ENCODE data around the gene NRXN2. TPM values are rescaled to one million over a fixed set of nuclear protein-coding genes. Genes with fewer than 3 reads are reported as not detected.

The NRXN2 gene
- polyA plus RNA-seq, 1 of the 3 experiments (the other 2 are of a cell fraction), result 0.15 TPM

DNA sequence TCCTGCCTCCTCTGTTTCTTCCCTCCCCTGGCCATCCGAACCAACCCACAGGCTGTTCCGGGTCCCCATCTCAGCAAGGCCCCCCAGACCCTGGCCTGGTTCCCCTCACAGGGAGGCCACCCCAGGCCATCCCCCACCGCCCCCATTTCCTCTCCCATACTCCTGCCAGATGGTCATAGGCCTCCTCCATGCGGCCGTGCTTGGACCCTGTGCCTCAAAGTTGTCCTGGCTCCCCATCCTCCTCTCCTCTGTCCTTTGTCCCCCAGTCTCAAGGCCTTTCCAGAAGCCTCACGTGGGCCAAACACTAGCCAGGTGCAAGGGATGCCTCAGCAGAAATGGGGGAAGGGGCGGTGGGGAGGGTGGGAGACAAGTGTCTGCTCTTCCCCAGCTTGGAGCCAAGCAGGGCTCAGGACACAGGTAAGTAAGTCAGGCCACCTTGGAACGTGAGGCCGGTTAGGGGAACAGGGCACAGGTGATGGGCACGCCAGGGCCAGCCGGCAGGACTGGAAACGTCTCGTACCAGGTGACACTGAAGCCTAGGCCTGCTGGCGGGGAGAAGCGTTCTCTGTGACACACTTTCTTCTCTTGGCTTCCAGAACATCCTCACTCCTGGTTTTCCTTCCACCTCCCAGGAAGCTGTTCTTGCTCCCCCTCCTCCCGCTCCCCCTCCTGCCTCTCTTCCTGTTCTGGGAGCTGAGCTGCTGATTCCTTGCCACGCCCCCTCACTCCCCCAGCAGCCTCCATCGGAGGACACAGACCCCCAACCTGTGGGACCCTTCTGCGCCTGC lies 163.5 kb downstream of the NRXN2 start:
- ChIA-PET CTCF (interaction anchor here (0.6 to 2.0 kb wide), 2 partner anchors 45 to 110 kb away, joined by 3 to 6 read pairs; no protein-coding TSS in a partner anchor), POLR2A (no interaction called here)
- Histone ChIP-seq H3K4me3 (ENCODE audit: low read depth in 2 of 2, low read length in 1 of 2) (no peak overlapping the region), H4K20me1 (ENCODE audit: insufficient read depth) (no peaks in the 10 kb centered on the region), H3K9me2 (no peaks in the 10 kb centered on the region), H3K9me3 (no peaks in the 10 kb centered on the region), H3K36me3 (replicated peaks in 1 of 2; ENCODE audit: control insufficient read depth in 1 of 2, insufficient read depth in 2 of 2, low read length in 1 of 2) (no peaks in the 10 kb centered on the region), H2AFZ (ENCODE audit: low read depth) (no peak overlapping the region), H3K4me1 (ENCODE audit: control insufficient read depth in 1 of 2, insufficient read depth in 2 of 2, low read depth in 1 of 2, low read length in 1 of 2) (no peaks in the 10 kb centered on the region; a peak in 1 of 4 replicates), H3K27ac (ENCODE audit: low read depth in 2 of 2, low read length in 1 of 2) (no peak overlapping the region), H3K9ac (no peak overlapping the region), H3K27me3 (ENCODE audit: insufficient read depth) (no peaks in the 10 kb centered on the region), H3K79me2 (ENCODE audit: insufficient read depth) (no peaks in the 10 kb centered on the region), H3F3A (replicated peaks; ENCODE audit: insufficient read depth) (no peaks in the 10 kb centered on the region), H3K4me2 (no peak overlapping the region)
- 64% methylated on average over 19 of the region's 19 CpGs for WGBS (ENCODE audit: low lambda C conversion rate)
- no peak for DNase-seq
- no peak for TF ChIP-seq NFIC (IDR thresholded peaks at IDR 0.05; ENCODE audit: borderline replicate concordance)
- TF ChIP-seq, protein P1, sequence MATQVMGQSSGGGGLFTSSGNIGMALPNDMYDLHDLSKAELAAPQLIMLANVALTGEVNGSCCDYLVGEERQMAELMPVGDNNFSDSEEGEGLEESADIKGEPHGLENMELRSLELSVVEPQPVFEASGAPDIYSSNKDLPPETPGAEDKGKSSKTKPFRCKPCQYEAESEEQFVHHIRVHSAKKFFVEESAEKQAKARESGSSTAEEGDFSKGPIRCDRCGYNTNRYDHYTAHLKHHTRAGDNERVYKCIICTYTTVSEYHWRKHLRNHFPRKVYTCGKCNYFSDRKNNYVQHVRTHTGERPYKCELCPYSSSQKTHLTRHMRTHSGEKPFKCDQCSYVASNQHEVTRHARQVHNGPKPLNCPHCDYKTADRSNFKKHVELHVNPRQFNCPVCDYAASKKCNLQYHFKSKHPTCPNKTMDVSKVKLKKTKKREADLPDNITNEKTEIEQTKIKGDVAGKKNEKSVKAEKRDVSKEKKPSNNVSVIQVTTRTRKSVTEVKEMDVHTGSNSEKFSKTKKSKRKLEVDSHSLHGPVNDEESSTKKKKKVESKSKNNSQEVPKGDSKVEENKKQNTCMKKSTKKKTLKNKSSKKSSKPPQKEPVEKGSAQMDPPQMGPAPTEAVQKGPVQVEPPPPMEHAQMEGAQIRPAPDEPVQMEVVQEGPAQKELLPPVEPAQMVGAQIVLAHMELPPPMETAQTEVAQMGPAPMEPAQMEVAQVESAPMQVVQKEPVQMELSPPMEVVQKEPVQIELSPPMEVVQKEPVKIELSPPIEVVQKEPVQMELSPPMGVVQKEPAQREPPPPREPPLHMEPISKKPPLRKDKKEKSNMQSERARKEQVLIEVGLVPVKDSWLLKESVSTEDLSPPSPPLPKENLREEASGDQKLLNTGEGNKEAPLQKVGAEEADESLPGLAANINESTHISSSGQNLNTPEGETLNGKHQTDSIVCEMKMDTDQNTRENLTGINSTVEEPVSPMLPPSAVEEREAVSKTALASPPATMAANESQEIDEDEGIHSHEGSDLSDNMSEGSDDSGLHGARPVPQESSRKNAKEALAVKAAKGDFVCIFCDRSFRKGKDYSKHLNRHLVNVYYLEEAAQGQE (IDR thresholded peaks at IDR 0.05; ENCODE audit: low read depth, low read length), result no peak

DNA sequence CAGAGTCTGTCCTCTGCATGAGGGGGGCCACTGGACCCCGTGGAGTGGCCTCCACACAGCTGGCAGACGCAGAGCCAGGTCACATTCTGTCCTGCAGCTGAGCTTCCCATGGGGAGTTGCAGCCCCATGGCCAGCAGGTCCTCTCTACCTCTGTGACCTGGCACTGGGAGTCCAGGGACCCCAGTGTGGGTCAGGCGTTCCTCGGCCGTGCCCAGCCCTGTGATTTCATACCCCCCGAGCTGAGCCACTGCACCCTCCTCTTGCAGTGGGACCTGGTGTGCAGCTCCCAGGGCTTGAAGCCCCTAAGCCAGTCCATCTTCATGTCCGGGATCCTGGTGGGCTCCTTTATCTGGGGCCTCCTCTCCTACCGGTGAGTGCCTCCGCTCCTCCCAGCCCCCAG lies 164.1 kb downstream of the NRXN2 start:
- POLR2A ChIA-PET, result interaction anchor here (0.8 kb wide), 1 partner anchor 92 kb away, joined by 3 read pairs; no protein-coding TSS in a partner anchor
- Histone ChIP-seq H3K79me2 (ENCODE audit: insufficient read depth) (no peaks in the 10 kb centered on the region), H3K9me2 (no peaks in the 10 kb centered on the region), H3K4me1 (ENCODE audit: control insufficient read depth in 1 of 2, insufficient read depth in 2 of 2, low read depth in 1 of 2, low read length in 1 of 2) (peaks cover 0 to 3% of the 10 kb centered on the region in 2 experiments; a peak in 1 of 4 replicates), H3K27ac (ENCODE audit: low read depth in 2 of 2, low read length in 1 of 2) (no peak overlapping the region), H4K20me1 (ENCODE audit: insufficient read depth) (no peaks in the 10 kb centered on the region), H3K9me3 (no peaks in the 10 kb centered on the region), H3K4me2 (no peak overlapping the region), H3K36me3 (replicated peaks in 1 of 2; ENCODE audit: control insufficient read depth in 1 of 2, insufficient read depth in 2 of 2, low read length in 1 of 2) (no peaks in the 10 kb centered on the region), H3K9ac (no peak overlapping the region), H2AFZ (ENCODE audit: low read depth) (no peak overlapping the region), H3K4me3 (ENCODE audit: low read depth in 2 of 2, low read length in 1 of 2) (no peak overlapping the region), H3F3A (replicated peaks; ENCODE audit: insufficient read depth) (no peaks in the 10 kb centered on the region), H3K27me3 (ENCODE audit: insufficient read depth) (no peaks in the 10 kb centered on the region)
- no peak for DNase-seq
- 50% methylated on average over 5 of the region's 9 CpGs for WGBS (ENCODE audit: low lambda C conversion rate)
- TF ChIP-seq MXI1 (IDR thresholded peaks at IDR 0.05; ENCODE audit: low read depth, low read length), result no peak
- no peak for TF ChIP-seq RXRA (IDR thresholded peaks at IDR 0.05; ENCODE audit: borderline replicate concordance, low read depth)
- TF ChIP-seq RCOR1 (IDR thresholded peaks at IDR 0.05; ENCODE audit: low read length), result no peak
- TF ChIP-seq EZH2phosphoT487 (IDR thresholded peaks at IDR 0.05; ENCODE audit: borderline replicate concordance, low read depth), result no peak
- TF ChIP-seq EP300 (IDR thresholded peaks at IDR 0.05; ENCODE audit: borderline replicate concordance in 1 of 2, low read depth in 1 of 2, low read length in 1 of 2), result no peak
- TF ChIP-seq TCF12 (IDR thresholded peaks at IDR 0.05), result no peak
- TF ChIP-seq SIN3A (IDR thresholded peaks at IDR 0.05; ENCODE audit: borderline replicate concordance, low read depth, low read length), result no peak
- TF ChIP-seq, protein P2, sequence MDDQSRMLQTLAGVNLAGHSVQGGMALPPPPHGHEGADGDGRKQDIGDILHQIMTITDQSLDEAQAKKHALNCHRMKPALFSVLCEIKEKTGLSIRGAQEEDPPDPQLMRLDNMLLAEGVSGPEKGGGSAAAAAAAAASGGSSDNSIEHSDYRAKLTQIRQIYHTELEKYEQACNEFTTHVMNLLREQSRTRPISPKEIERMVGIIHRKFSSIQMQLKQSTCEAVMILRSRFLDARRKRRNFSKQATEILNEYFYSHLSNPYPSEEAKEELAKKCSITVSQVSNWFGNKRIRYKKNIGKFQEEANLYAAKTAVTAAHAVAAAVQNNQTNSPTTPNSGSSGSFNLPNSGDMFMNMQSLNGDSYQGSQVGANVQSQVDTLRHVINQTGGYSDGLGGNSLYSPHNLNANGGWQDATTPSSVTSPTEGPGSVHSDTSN (IDR thresholded peaks at IDR 0.05), result no peak
- CTCF ChIA-PET, result interaction anchor here (1.5 kb wide), 1 partner anchor 110 kb away, joined by 8 read pairs; no protein-coding TSS in a partner anchor
